ENCODE measurements around the gene GPA33.

GRCh38 chr1:167128261-167129227 lies 38.4 kb upstream of the GPA33 start:
- TF ChIP-seq, protein P1, sequence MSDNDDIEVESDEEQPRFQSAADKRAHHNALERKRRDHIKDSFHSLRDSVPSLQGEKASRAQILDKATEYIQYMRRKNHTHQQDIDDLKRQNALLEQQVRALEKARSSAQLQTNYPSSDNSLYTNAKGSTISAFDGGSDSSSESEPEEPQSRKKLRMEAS (IDR thresholded peaks at IDR 0.05; ENCODE audit: low read depth, low read length), result no peak
- no peak for TF ChIP-seq POLR2A (IDR thresholded peaks at IDR 0.05; ENCODE audit: extremely low read depth, insufficient read length)

Data from NB4 (cell line).